HepG2 (cell line): Measurements from ENCODE around the gene MSI2. TPM values are rescaled to one million over a fixed set of nuclear protein-coding genes. Genes with fewer than 3 reads are reported as not detected.

Source experiments
- ATF5 ChIP-seq: sonication (generic); formaldehyde crosslinking; IDR thresholded peaks from 2 replicates; pipeline ENCODE4 v1.4.0; 2020; ENCODE audit warnings: mild to moderate bottlenecking, low read depth, missing genetic modification reagents
- CSRNP2 ChIP-seq: sonication (generic); formaldehyde crosslinking; conservative IDR thresholded peaks from 2 replicates; pipeline ENCODE4 v1.8.0; 2022; ENCODE audit warnings: low read depth, missing genetic modification reagents
- ELF4 ChIP-seq: sonication (generic); formaldehyde crosslinking; IDR thresholded peaks from 2 replicates; pipeline ENCODE4 v1.5.0; 2020; ENCODE audit warnings: missing genetic modification reagents, mild to moderate bottlenecking, moderate library complexity, borderline replicate concordance
- FOSL1 ChIP-seq: sonication (generic); formaldehyde crosslinking; IDR thresholded peaks from 2 replicates; pipeline ENCODE4 v1.9.0; 2021; ENCODE audit warnings: missing genetic modification reagents, borderline replicate concordance
- IRF9 ChIP-seq: sonication (generic); formaldehyde crosslinking; IDR thresholded peaks from 2 replicates; pipeline ENCODE4 v1.8.0; 2022; ENCODE audit warnings: missing genetic modification reagents, mild to moderate bottlenecking, borderline replicate concordance
- KLF9 ChIP-seq: IDR thresholded peaks from 2 replicates; pipeline ENCODE4 v1.6.1; 2016; ENCODE audit warnings: low read depth
- MEIS1 ChIP-seq: sonication (generic); formaldehyde crosslinking; IDR thresholded peaks from 2 replicates; pipeline ENCODE4 v1.9.0; 2021; ENCODE audit warnings: mild to moderate bottlenecking, missing genetic modification reagents, moderate library complexity, borderline replicate concordance
- NFAT5 ChIP-seq: sonication (generic); formaldehyde crosslinking; IDR thresholded peaks from 2 replicates; pipeline ENCODE4 v1.4.0; 2020; ENCODE audit warnings: missing genetic modification reagents
- PRDM15 ChIP-seq: sonication (generic); formaldehyde crosslinking; IDR thresholded peaks from 2 replicates; pipeline ENCODE4 v1.4.0; 2020; ENCODE audit warnings: missing genetic modification reagents
- SMAD1 ChIP-seq: sonication (generic); formaldehyde crosslinking; IDR thresholded peaks from 2 replicates; pipeline ENCODE4 v1.4.0; 2020; ENCODE audit warnings: missing genetic modification reagents, low read depth, mild to moderate bottlenecking, borderline replicate concordance
- STAT5B ChIP-seq: sonication (generic); formaldehyde crosslinking; IDR thresholded peaks from 2 replicates; pipeline ENCODE4 v1.4.0; 2020; ENCODE audit warnings: missing genetic modification reagents
- ZNF205 ChIP-seq: IDR thresholded peaks from 2 replicates; pipeline ENCODE4 v1.6.1; 2018; ENCODE audit warnings: missing biosample characterization, missing genetic modification reagents
- ZNF337 ChIP-seq: sonication (generic); formaldehyde crosslinking; IDR thresholded peaks from 2 replicates; pipeline ENCODE4 v1.5.1; 2020; ENCODE audit warnings: missing genetic modification reagents, low read depth, mild to moderate bottlenecking, borderline replicate concordance
- ZNF460 ChIP-seq: sonication (generic); formaldehyde crosslinking; IDR thresholded peaks from 2 replicates; pipeline ENCODE4 v1.5.1; 2020; ENCODE audit warnings: missing genetic modification reagents, mild to moderate bottlenecking, borderline replicate concordance
- ZNF570 ChIP-seq: sonication (generic); formaldehyde crosslinking; IDR thresholded peaks from 2 replicates; pipeline ENCODE4 v1.4.0; 2020; ENCODE audit warnings: mild to moderate bottlenecking, missing genetic modification reagents, borderline replicate concordance
- ZNF788 ChIP-seq: sonication (generic); formaldehyde crosslinking; IDR thresholded peaks from 2 replicates; pipeline ENCODE4 v1.5.0; 2020; ENCODE audit warnings: mild to moderate bottlenecking, missing genetic modification reagents, borderline replicate concordance
- polyA plus RNA-seq, 8 experiments: library from polyadenylated mRNA; depleted of rRNA in 3 of 8; stranded (reverse) in 7 of 8; unstranded in 1 of 8; fragments of >200 nt; fragmentation: Illumina TruSeq in 4 of 8; extraction: Trizol in 4 of 8; gene quantifications; 2 replicates each; pipeline versions ENCODE4 v1.2.1 to v1.2.3, GENCODE V29; 2011 to 2016; ENCODE audit warnings: low read depth in 4 of 8, missing spikeins in 1 of 8, mixed read lengths in 1 of 8; ENCODE audit not compliant: insufficient read depth in 1 of 8
- total RNA-seq, 5 experiments: library from RNA; depleted of rRNA; stranded (reverse); fragments of >200 nt; fragmentation: Illumina TruSeq; extraction: Trizol; gene quantifications; 2 replicates each; pipeline ENCODE4 v1.2.3, GENCODE V29; 2016; ENCODE audit warnings: low read depth in 1 of 5

MSI2 gene
- total and polyA plus RNA-seq, 2 of the 13 experiments (the other 11 are each of a cell fraction or from before 2014, with no cell fraction given) = 77.5 to 78.4 TPM

- no peak for TF ChIP-seq PRDM15
- peak; percentile 67 for TF ChIP-seq ZNF205 (CRISPR knock-in tag)
- no peak for TF ChIP-seq MEIS1 (CRISPR knock-in tag)
- TF ChIP-seq ZNF570 (CRISPR knock-in tag) = no peak
- TF ChIP-seq CSRNP2 (CRISPR knock-in tag) = no peak
- TF ChIP-seq KLF9 (CRISPR knock-in tag) = no peak
- no peak for TF ChIP-seq ELF4 (CRISPR knock-in tag)
- TF ChIP-seq ATF5 (CRISPR knock-in tag) = no peak
- no peak for TF ChIP-seq SMAD1 (CRISPR knock-in tag)
- no peak for TF ChIP-seq NFAT5 (CRISPR knock-in tag)
- no peak for TF ChIP-seq STAT5B (CRISPR knock-in tag)
- TF ChIP-seq ZNF460 (CRISPR knock-in tag) = no peak
- TF ChIP-seq ZNF337 (CRISPR knock-in tag) = no peak
- no peak for TF ChIP-seq IRF9 (CRISPR knock-in tag)
- TF ChIP-seq FOSL1 (CRISPR knock-in tag) = no peak
- TF ChIP-seq ZNF788 (CRISPR knock-in tag) = no peak; the same call in 1 of the 2 replicates
Measured at GRCh38 chr17:57440522-57441269, 184.4 kb downstream of the MSI2 start (continued).
